Astrocyte (in vitro differentiated cells and primary cell): ENCODE measurements around the gene HOOK1. TPM values are rescaled to one million over a fixed set of nuclear protein-coding genes. Genes with fewer than 3 reads are reported as not detected.

Experiments used
- DNase-seq: peaks from one replicate; pipeline ENCODE4 v3.0.0-alpha.2; 2010; ENCODE audit warnings: low read depth
- FAIRE-seq: peaks from 2 replicates; lab custom pipeline; 2011; peaks lifted over from hg19 to GRCh38; lab: Jason Lieb, UNC
- H2AFZ ChIP-seq: 2 replicates; pipeline ENCODE4 v1.6.0; 2012; ENCODE audit warnings: low read depth, low read length, inconsistent platforms
- H3K27ac ChIP-seq: 2 replicates; pipeline ENCODE4 v1.5.1; 2011; ENCODE audit warnings: low read depth, low read length, inconsistent platforms
- H3K27me3 ChIP-seq: 2 replicates; pipeline ENCODE4 v1.6.0; 2011; ENCODE audit warnings: low read length, inconsistent platforms; ENCODE audit not compliant: insufficient read depth
- H3K36me3 ChIP-seq: 2 replicates; pipeline ENCODE4 v1.5.1; 2011; ENCODE audit warnings: low read length, inconsistent platforms; ENCODE audit not compliant: insufficient read depth
- H3K4me1 ChIP-seq: 2 replicates; pipeline ENCODE4 v1.5.1; 2011; ENCODE audit warnings: low read length, inconsistent platforms; ENCODE audit not compliant: insufficient read depth
- H3K4me2 ChIP-seq: 2 replicates; pipeline ENCODE4 v1.6.0; 2012; ENCODE audit warnings: low read length, inconsistent platforms
- H3K4me3 ChIP-seq: 2 replicates; pipeline ENCODE4 v1.5.1; 2011; ENCODE audit warnings: low read depth, mild to moderate bottlenecking, low read length, inconsistent platforms; ENCODE audit not compliant: insufficient read depth
- H3K79me2 ChIP-seq: 2 replicates; pipeline ENCODE4 v1.6.0; 2012; ENCODE audit warnings: mild to moderate bottlenecking, low read length, inconsistent platforms; ENCODE audit not compliant: insufficient read depth
- H3K9ac ChIP-seq: 2 replicates; pipeline ENCODE4 v1.6.0; 2012; ENCODE audit warnings: mild to moderate bottlenecking, low read length, inconsistent platforms
- H3K9me3 ChIP-seq: 2 replicates; pipeline ENCODE4 v1.5.1; 2012; ENCODE audit warnings: low read depth, mild to moderate bottlenecking, low read length, inconsistent platforms; ENCODE audit not compliant: insufficient read depth
- H4K20me1 ChIP-seq: 2 replicates; pipeline ENCODE4 v1.6.0; 2012; ENCODE audit warnings: low read length, inconsistent platforms; ENCODE audit not compliant: insufficient read depth
- H3K27ac Mint-ChIP-seq: one replicate; pipeline ENCODE4 v1.8.0; 2021; ENCODE audit warnings: mild to moderate bottlenecking, mixed read lengths; ENCODE audit not compliant: unreplicated experiment
- H3K27me3 Mint-ChIP-seq: one replicate; pipeline ENCODE4 v1.8.0; 2021; ENCODE audit warnings: low read depth, mixed read lengths; ENCODE audit not compliant: unreplicated experiment
- H3K36me3 Mint-ChIP-seq: one replicate; pipeline ENCODE4 v1.8.0; 2021; ENCODE audit warnings: low read depth, mixed read lengths; ENCODE audit not compliant: unreplicated experiment
- H3K4me1 Mint-ChIP-seq: one replicate; pipeline ENCODE4 v1.8.0; 2021; ENCODE audit warnings: low read depth, mixed read lengths; ENCODE audit not compliant: unreplicated experiment
- H3K4me3 Mint-ChIP-seq: one replicate; pipeline ENCODE4 v1.8.0; 2021; ENCODE audit warnings: mild to moderate bottlenecking, moderate library complexity, mixed read lengths; ENCODE audit not compliant: unreplicated experiment
- H3K9me3 Mint-ChIP-seq: one replicate; pipeline ENCODE4 v1.8.0; 2021; ENCODE audit warnings: mild to moderate bottlenecking, mixed read lengths; ENCODE audit not compliant: unreplicated experiment
- EZH2 ChIP-seq: IDR thresholded peaks from 2 replicates; pipeline ENCODE4 v1.6.1; 2012; ENCODE audit warnings: mild to moderate bottlenecking, low read length, inconsistent platforms; ENCODE audit not compliant: insufficient read depth
- total RNA-seq: library from RNA; stranded (reverse); gene quantifications from 2 replicates; pipeline ENCODE4 v1.2.1, GENCODE V29; 2021
- TF ChIP-seq, protein P1 (sequence below): IDR thresholded peaks from 2 replicates; pipeline ENCODE4 v1.5.1; 2011; ENCODE audit warnings: low read depth, mild to moderate bottlenecking, inconsistent platforms, low read length, moderate library complexity; ENCODE audit not compliant: insufficient read depth

The HOOK1 gene
- total RNA-seq, 1 donor from 2014 or later, result 1.8 TPM

DNA sequence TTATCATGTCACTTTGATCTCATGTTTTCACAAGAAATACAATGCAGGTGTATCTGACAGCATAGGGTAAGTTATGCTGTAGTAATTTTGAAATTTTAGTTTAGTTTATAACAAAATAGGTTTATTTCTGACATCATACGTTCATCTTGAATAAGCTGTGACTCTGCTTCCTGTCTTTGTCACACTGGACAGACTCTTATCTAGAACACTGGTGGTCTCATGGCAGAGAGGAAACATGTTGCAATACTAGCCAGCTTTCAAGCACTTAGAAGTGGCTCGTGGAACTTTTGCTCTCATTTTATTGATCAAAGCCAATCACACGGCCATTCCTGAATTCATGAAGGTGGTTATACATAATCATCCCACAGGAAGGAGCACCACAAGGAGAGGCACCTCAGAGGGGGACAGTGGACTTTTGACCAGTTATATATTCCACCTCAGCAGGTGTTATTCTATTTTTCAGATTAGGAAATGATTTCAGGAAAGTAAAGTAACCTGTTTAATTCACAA is 65.3 kb downstream of the HOOK1 start:
- no peak overlapping the region for H3K4me3 ChIP-seq
- no peak overlapping the region for H2AFZ ChIP-seq
- no peak for TF ChIP-seq EZH2
- TF ChIP-seq, protein P1, sequence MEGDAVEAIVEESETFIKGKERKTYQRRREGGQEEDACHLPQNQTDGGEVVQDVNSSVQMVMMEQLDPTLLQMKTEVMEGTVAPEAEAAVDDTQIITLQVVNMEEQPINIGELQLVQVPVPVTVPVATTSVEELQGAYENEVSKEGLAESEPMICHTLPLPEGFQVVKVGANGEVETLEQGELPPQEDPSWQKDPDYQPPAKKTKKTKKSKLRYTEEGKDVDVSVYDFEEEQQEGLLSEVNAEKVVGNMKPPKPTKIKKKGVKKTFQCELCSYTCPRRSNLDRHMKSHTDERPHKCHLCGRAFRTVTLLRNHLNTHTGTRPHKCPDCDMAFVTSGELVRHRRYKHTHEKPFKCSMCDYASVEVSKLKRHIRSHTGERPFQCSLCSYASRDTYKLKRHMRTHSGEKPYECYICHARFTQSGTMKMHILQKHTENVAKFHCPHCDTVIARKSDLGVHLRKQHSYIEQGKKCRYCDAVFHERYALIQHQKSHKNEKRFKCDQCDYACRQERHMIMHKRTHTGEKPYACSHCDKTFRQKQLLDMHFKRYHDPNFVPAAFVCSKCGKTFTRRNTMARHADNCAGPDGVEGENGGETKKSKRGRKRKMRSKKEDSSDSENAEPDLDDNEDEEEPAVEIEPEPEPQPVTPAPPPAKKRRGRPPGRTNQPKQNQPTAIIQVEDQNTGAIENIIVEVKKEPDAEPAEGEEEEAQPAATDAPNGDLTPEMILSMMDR, result no peak
- H3K4me1 Mint-ChIP-seq, result no peaks in the 10 kb centered on the region
- no peak overlapping the region for H3K4me2 ChIP-seq
- peaks cover 3% of the 10 kb centered on the region for H3K9me3 Mint-ChIP-seq
- H3K27ac ChIP-seq, result no peak overlapping the region
- H3K36me3 ChIP-seq, result no peaks in the 10 kb centered on the region
- H3K9me3 ChIP-seq, result peaks cover 3% of the 10 kb centered on the region
- FAIRE-seq (no peak), DNase-seq (no peak)
- H3K36me3 Mint-ChIP-seq, result no peaks in the 10 kb centered on the region
- no peaks in the 10 kb centered on the region for H3K27me3 Mint-ChIP-seq
- no peaks in the 10 kb centered on the region for H4K20me1 ChIP-seq
- H3K27ac Mint-ChIP-seq, result no peak overlapping the region
- no peak overlapping the region for H3K4me3 Mint-ChIP-seq
- H3K79me2 ChIP-seq, result no peaks in the 10 kb centered on the region
- H3K9ac ChIP-seq, result no peak overlapping the region
- H3K27me3 ChIP-seq, result no peaks in the 10 kb centered on the region
- no peaks in the 10 kb centered on the region for H3K4me1 ChIP-seq

DNA sequence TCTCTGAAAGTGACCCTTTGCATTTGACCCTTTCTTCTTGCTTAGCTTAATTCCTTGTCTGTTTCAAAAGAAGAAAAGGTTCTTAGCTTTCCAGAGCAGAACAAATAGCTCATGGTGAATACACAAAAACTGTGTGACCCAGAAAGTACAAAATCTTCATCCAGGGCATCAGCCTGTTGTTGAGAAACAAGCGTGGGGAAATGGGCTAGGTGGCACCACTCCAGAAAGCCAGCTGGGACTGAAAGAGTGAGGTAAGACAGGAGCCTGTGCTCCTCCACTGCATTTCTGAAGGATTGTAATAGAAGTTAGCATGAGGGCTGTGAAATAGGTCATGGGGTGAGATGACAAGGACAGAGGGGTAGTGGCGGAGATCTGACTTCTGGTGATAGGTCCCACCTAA is 66.0 kb downstream of the HOOK1 start:
- DNase-seq (no peak), FAIRE-seq (no peak)
- Histone ChIP-seq H3K4me2 (no peak overlapping the region), H3K4me3 (no peak overlapping the region), H2AFZ (no peak overlapping the region), H3K9ac (no peak overlapping the region), H3K27ac (no peak overlapping the region), H3K36me3 (no peaks in the 10 kb centered on the region), H3K4me1 (no peaks in the 10 kb centered on the region), H3K27me3 (no peaks in the 10 kb centered on the region), H3K79me2 (no peaks in the 10 kb centered on the region), H3K9me3 (peaks cover 3% of the 10 kb centered on the region), H4K20me1 (no peaks in the 10 kb centered on the region)
- H3K4me3 Mint-ChIP-seq, result no peak overlapping the region
- H3K36me3 Mint-ChIP-seq, result no peaks in the 10 kb centered on the region
- no peaks in the 10 kb centered on the region for H3K27me3 Mint-ChIP-seq
- peaks cover 3% of the 10 kb centered on the region for H3K9me3 Mint-ChIP-seq
- H3K27ac Mint-ChIP-seq, result no peak overlapping the region
- H3K4me1 Mint-ChIP-seq, result no peaks in the 10 kb centered on the region
- TF ChIP-seq EZH2, result no peak

DNA sequence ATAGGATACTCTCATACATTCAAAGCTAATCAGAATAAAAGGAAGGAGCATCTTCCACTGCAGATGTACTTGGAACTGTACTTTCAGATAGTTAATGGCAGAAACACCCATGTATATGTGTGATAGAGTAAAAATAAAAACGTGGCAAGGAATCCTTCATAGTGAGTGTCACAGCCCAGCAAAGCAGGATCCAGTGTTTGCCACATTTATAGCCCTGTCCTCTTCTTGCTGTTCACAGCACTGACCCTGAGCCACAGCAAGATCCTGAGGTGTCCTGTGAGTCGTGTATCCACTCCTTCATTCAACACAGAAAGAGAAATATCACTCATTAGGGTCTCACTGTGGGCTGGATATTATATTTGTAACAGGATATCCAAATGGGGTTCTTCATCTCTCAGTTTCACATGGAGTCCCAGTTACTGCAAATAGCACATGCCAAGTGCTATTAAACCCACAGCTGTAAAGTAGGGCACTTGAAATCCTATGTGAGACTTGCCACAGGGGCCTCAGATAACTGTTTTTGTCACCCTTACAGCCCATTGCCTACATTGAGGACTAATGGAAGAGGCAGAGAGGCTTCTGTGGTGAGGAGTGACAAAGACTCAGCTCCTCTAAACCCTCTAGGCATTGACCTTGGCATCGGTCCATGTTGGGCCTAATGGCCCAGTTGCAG is 70.5 kb downstream of the HOOK1 start:
- Histone ChIP-seq H4K20me1 (no peaks in the 10 kb centered on the region), H3K4me3 (no peak overlapping the region), H3K4me1 (no peaks in the 10 kb centered on the region), H3K9ac (no peak overlapping the region), H3K36me3 (no peaks in the 10 kb centered on the region), H3K79me2 (no peaks in the 10 kb centered on the region), H2AFZ (no peak overlapping the region), H3K4me2 (no peak overlapping the region), H3K27ac (no peak overlapping the region), H3K9me3 (no peaks in the 10 kb centered on the region), H3K27me3 (no peaks in the 10 kb centered on the region)
- H3K4me3 Mint-ChIP-seq, result no peak overlapping the region
- FAIRE-seq, result no peak
- no peak overlapping the region for H3K27ac Mint-ChIP-seq
- H3K36me3 Mint-ChIP-seq, result no peaks in the 10 kb centered on the region
- no peaks in the 10 kb centered on the region for H3K27me3 Mint-ChIP-seq
- no peak for DNase-seq
- peaks cover 13% of the 10 kb centered on the region for H3K9me3 Mint-ChIP-seq
- TF ChIP-seq EZH2, result no peak
- H3K4me1 Mint-ChIP-seq, result no peaks in the 10 kb centered on the region
